ENCODE measurements around the gene TRAF2.
"Not testable (repeated sequence)": the region's sequence is repeated elsewhere in the genome, so short reads cannot be mapped to it uniquely, and the experiment has no call there.

Gene TRAF2

GRCh38 chr9:136875155-136875554 is 11.2 kb upstream of the TRAF2 start:
- TF ChIP-seq CTCF (IDR thresholded peaks at IDR 0.05; ENCODE audit: low read depth, low read length), result no peak
- Histone ChIP-seq H3K4me3 (ENCODE audit: low read depth, low read length) (no peak overlapping the region), H3K36me3 (no peaks in the 10 kb centered on the region), H3K27me3 (ENCODE audit: insufficient read depth, low read depth, severe bottlenecking) (no peaks in the 10 kb centered on the region), H3K9me3 (ENCODE audit: severe bottlenecking) (peaks cover 15% of the 10 kb centered on the region), H3K27ac (no peak overlapping the region)
- no peak for DNase-seq

GRCh38 chr9:136876476-136876875 is 9.8 kb upstream of the TRAF2 start:
- DNase-seq, result no peak
- H3K36me3 ChIP-seq, result no peaks in the 10 kb centered on the region
- H3K9me3 ChIP-seq (ENCODE audit: severe bottlenecking), result peaks cover 12% of the 10 kb centered on the region
- TF ChIP-seq CTCF (IDR thresholded peaks at IDR 0.05; ENCODE audit: low read depth, low read length), result no peak
- H3K4me3 ChIP-seq (ENCODE audit: low read depth, low read length), result no peak overlapping the region
- no peaks in the 10 kb centered on the region for H3K27me3 ChIP-seq (ENCODE audit: insufficient read depth, low read depth, severe bottlenecking)
- no peak overlapping the region for H3K27ac ChIP-seq

GRCh38 chr9:136880651-136881050 is 5.7 kb upstream of the TRAF2 start:
- H3K36me3 ChIP-seq, result peaks cover 4% of the 10 kb centered on the region
- H3K27me3 ChIP-seq (ENCODE audit: insufficient read depth, low read depth, severe bottlenecking), result no peaks in the 10 kb centered on the region
- peak; percentile 65 for DNase-seq
- H3K4me3 ChIP-seq (ENCODE audit: low read depth, low read length), result no peak overlapping the region
- peak; percentile 27; the same call in 1 of the 2 replicates for TF ChIP-seq CTCF (IDR thresholded peaks at IDR 0.05; ENCODE audit: low read depth, low read length)
- no peaks in the 10 kb centered on the region for H3K9me3 ChIP-seq (ENCODE audit: severe bottlenecking)
- H3K27ac ChIP-seq, result no peak overlapping the region

GRCh38 chr9:136881691-136882108 is 4.6 kb upstream of the TRAF2 start:
- H3K36me3 ChIP-seq, result peaks cover 4% of the 10 kb centered on the region
- H3K4me3 ChIP-seq (ENCODE audit: low read depth, low read length), result no peak overlapping the region
- H3K27me3 ChIP-seq (ENCODE audit: insufficient read depth, low read depth, severe bottlenecking), result no peaks in the 10 kb centered on the region
- H3K27ac ChIP-seq, result no peak overlapping the region
- no peaks in the 10 kb centered on the region for H3K9me3 ChIP-seq (ENCODE audit: severe bottlenecking)
- no peak for TF ChIP-seq CTCF (IDR thresholded peaks at IDR 0.05; ENCODE audit: low read depth, low read length)
- DNase-seq, result no peak

GRCh38 chr9:136882109-136882946 is 4.0 kb upstream of the TRAF2 start:
- H3K9me3 ChIP-seq (ENCODE audit: severe bottlenecking), result no peaks in the 10 kb centered on the region
- TF ChIP-seq CTCF (IDR thresholded peaks at IDR 0.05; ENCODE audit: low read depth, low read length), result no peak
- no peak overlapping the region for H3K4me3 ChIP-seq (ENCODE audit: low read depth, low read length)
- DNase-seq, result no peak
- H3K27me3 ChIP-seq (ENCODE audit: insufficient read depth, low read depth, severe bottlenecking), result no peaks in the 10 kb centered on the region
- peaks cover 4% of the 10 kb centered on the region for H3K36me3 ChIP-seq
- no peak overlapping the region for H3K27ac ChIP-seq

- DNase-seq; H3K27me3 ChIP-seq (ENCODE audit: insufficient read depth, low read depth, severe bottlenecking); H3K4me3 ChIP-seq (ENCODE audit: low read depth, low read length); H3K9me3 ChIP-seq (ENCODE audit: severe bottlenecking); H3K36me3 ChIP-seq; H3K27ac ChIP-seq: not testable (repeated sequence)
Measured at GRCh38 chr9:136882947-136883283, 3.4 kb upstream of the TRAF2 start.

GRCh38 chr9:136883670-136884069 is 2.6 kb upstream of the TRAF2 start:
- not testable (repeated sequence) for DNase-seq, H3K27ac ChIP-seq

More at GRCh38 chr9:136883670-136884069, 2.6 kb upstream of the TRAF2 start:
- H3K4me3 ChIP-seq (ENCODE audit: low read depth, low read length); H3K9me3 ChIP-seq (ENCODE audit: severe bottlenecking); H3K27me3 ChIP-seq (ENCODE audit: insufficient read depth, low read depth, severe bottlenecking): not testable (repeated sequence)
- H3K36me3 ChIP-seq, result peaks cover 11% of the 10 kb centered on the region

Data from WERI-Rb-1 (cell line).